Activated naive CD4-positive, alpha-beta T cell treated with anti-CD3 and anti-CD28 coated beads, Interleukin-2, amount 10 ng/mL, durations not matched to agents 7 days and 5 days (primary cell): ENCODE data around the gene TMEM250.

Experiments used
- CTCF ChIA-PET: fragments of 350-600 bp; sonication (Branson Sonifier 250); formaldehyde crosslinking; loops from one replicate; lab custom pipeline; 2021; ENCODE audit warnings: antibody characterized with exemption; lab: Charles Lee
- DNase-seq: peaks from one replicate; pipeline ENCODE4 v3.0.0-alpha.2; 2020
- H3K27ac Mint-ChIP-seq: one replicate; pipeline ENCODE4 v1.8.0; 2021; ENCODE audit warnings: mild to moderate bottlenecking, moderate library complexity, mixed read lengths
- H3K27me3 Mint-ChIP-seq: one replicate; pipeline ENCODE4 v1.8.0; 2021; ENCODE audit warnings: mild to moderate bottlenecking, mixed read lengths
- H3K36me3 Mint-ChIP-seq: one replicate; pipeline ENCODE4 v1.8.0; 2021; ENCODE audit warnings: mixed read lengths
- H3K4me1 Mint-ChIP-seq: one replicate; pipeline ENCODE4 v1.8.0; 2021; ENCODE audit warnings: mixed read lengths
- H3K4me3 Mint-ChIP-seq: one replicate; pipeline ENCODE4 v1.8.0; 2021; ENCODE audit warnings: mild to moderate bottlenecking, moderate library complexity, mixed read lengths
- H3K9me3 Mint-ChIP-seq: one replicate; pipeline ENCODE4 v1.8.0; 2021; ENCODE audit warnings: mixed read lengths

Gene TMEM250

DNA sequence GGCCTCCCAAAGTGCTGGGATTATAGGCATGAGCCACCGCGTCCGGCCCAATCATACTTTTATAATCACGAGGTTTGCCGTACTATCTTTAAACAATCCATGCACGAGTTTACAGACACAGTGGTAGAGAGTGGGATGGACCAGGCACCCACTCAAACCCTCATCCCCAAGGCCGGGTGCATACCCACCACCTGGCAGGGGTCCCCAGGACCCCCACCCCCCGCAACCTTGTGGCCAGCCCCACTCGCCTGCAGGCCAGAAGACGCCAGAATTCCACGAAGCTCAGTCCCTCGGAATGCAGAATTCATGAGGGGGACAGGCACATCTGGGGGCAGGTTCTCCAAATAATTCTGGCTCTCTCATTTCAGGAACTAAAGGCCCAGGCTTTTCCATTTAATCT, 40.7 kb downstream of the TMEM250 start:
- Mint-ChIP-seq H3K27me3 (no peaks in the 10 kb centered on the region), H3K27ac (no peak overlapping the region), H3K9me3 (no peaks in the 10 kb centered on the region), H3K4me1 (peaks cover 8% of the 10 kb centered on the region), H3K4me3 (no peak overlapping the region), H3K36me3 (no peaks in the 10 kb centered on the region)
- no peak for DNase-seq
- CTCF ChIA-PET = no interaction called here

DNA sequence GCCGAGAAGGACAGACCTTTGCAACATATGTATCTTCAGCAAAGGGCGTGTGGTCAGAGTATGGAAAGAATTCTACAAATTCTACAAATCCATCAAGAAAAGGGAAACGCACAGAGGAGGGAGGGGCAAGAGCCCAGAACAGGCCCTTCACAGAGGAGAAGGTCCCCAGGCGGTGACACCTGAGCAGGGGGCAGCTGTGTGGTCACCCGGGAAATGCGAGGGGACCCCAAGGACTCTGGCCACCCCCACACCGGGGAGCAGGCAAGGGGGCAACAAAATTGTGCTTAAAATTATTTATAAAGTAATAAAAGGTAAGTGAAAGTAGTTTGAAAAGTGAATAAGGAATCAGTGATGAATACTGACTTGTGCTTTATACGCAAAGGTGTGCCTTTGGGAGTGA, 41.2 kb downstream of the TMEM250 start:
- Mint-ChIP-seq H3K36me3 (no peaks in the 10 kb centered on the region), H3K4me3 (no peak overlapping the region), H3K27me3 (no peaks in the 10 kb centered on the region), H3K27ac (no peak overlapping the region), H3K4me1 (peaks cover 8% of the 10 kb centered on the region), H3K9me3 (no peaks in the 10 kb centered on the region)
- CTCF ChIA-PET = no interaction called here
- no peak for DNase-seq

DNA sequence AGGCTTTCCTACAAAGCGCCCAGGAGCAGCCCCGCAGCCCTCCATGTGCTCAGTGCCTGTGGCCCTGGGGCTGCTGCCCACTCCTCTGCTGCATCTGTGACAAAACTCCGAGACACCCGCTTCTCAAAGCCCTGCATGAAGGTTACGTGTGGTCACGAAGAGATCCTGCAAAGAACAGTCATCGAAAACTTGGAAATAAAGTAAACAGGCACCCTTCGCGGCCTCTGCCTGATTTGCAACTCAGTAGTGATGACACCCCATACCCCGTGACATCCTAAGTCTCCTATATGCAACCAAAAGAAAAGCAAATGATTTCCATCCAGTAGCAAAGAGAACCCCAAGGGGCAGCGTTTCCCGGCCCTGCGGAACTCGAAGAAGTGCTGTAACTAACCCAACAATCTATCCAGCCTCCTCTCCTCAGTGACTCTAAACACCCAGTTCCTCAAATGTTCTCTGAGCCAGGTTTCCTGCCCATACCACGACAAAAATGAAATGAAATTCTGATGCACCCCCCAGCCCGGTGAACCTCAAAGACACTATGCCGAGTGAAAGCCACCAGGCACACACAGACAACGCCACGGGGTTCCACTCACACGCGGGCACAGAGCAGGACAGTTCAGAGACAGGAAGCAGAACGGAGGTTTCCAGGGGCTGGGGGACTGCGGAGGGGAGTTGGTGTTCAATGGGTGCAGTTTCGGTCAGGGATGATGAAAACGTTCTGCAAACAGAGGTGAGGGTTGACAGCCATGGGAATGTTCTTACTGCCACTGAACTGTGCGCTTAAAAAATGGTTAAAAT, 42.6 kb downstream of the TMEM250 start:
- no peaks in the 10 kb centered on the region for H3K27me3 Mint-ChIP-seq
- H3K4me3 Mint-ChIP-seq = no peak overlapping the region
- H3K36me3 Mint-ChIP-seq = no peaks in the 10 kb centered on the region
- no peak for DNase-seq
- CTCF ChIA-PET = no interaction called here
- no peak overlapping the region for H3K27ac Mint-ChIP-seq
- H3K4me1 Mint-ChIP-seq = peaks cover 8% of the 10 kb centered on the region
- no peaks in the 10 kb centered on the region for H3K9me3 Mint-ChIP-seq

DNA sequence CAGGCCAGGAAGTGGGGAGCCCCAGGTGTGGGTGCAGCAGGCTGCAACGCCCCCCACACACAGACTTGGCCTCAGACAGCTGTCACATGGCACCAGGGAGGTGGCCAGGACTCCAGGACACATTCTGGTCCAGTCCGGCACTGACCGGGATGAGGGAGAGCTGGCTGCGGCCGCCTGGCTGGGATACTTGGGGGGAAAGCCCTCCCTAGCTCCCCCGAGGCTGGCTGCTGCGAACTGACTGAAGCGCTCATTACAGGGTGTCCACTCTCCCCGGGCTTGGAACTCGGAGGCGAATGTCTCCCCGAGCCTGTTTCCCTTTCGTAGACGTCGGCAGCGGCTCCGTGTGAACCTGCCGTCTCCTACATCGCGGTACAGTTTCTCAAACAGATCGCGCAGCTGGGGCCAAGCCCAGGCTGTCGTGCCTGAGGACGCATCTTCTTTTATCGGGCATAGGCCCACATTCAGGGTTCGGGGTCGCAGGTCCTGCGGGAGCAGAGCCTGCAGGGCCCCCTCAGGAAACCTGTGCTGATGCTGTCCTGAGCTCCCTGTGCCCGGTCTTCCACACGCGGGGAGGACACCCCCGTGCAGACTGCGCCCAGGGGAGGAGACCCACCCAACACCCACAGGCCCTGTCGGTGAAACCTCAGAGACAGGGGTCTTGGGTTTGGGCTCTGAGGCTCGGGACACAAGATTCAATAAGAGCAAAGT, 43.4 kb downstream of the TMEM250 start:
- CTCF ChIA-PET = interaction anchor here (0.6 to 0.9 kb wide), 2 partner anchors 54 to 108 kb away, joined by 3 to 4 read pairs; no protein-coding TSS in a partner anchor
- peaks cover 8% of the 10 kb centered on the region for H3K4me1 Mint-ChIP-seq
- DNase-seq = no peak
- H3K27me3 Mint-ChIP-seq = no peaks in the 10 kb centered on the region
- H3K27ac Mint-ChIP-seq = no peak overlapping the region
- no peaks in the 10 kb centered on the region for H3K9me3 Mint-ChIP-seq
- H3K4me3 Mint-ChIP-seq = no peak overlapping the region
- no peaks in the 10 kb centered on the region for H3K36me3 Mint-ChIP-seq

DNA sequence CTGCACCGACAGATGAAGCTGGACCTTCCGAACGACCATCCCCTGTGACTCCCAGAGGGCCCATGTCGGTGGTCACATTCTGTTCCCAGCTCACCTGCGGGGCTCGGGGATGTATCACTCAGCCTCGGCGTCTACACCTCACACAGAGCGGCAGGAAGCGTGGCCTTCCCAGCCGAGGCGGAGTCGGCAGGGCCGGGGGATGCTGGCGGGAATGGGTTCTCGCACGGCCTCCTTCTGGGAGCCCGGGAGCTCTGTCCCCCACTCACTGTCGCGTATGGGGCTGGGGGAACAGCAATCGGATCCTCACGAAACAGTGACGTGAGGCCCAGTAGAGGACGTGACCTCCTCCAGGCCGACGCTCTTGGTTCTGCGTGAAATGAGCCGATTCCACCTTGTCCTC, 44.0 kb downstream of the TMEM250 start:
- H3K27ac Mint-ChIP-seq = no peak overlapping the region
- CTCF ChIA-PET = interaction anchor here (0.9 kb wide), 1 partner anchor 107 kb away, joined by 3 read pairs; no protein-coding TSS in a partner anchor
- peaks cover 8% of the 10 kb centered on the region for H3K4me1 Mint-ChIP-seq
- no peak for DNase-seq
- H3K4me3 Mint-ChIP-seq = no peak overlapping the region
- no peaks in the 10 kb centered on the region for H3K27me3 Mint-ChIP-seq
- H3K36me3 Mint-ChIP-seq = no peaks in the 10 kb centered on the region
- no peaks in the 10 kb centered on the region for H3K9me3 Mint-ChIP-seq
